Choroid plexus epithelial cell (primary cell): Measurements from ENCODE around the gene NEDD4L.

Experiments used
- DNase-seq: peaks from one replicate; pipeline ENCODE4 v3.0.0-alpha.2; 2010; ENCODE audit warnings: low read depth
- H3K4me3 ChIP-seq: 2 replicates; pipeline ENCODE4 v1.5.1; 2011; ENCODE audit warnings: low read depth, mild to moderate bottlenecking, control low read depth, low read length, moderate library complexity
- TF ChIP-seq, protein P1 (sequence below): conservative IDR thresholded peaks from 2 replicates; pipeline ENCODE4 v1.5.1; 2011; ENCODE audit warnings: low read depth, mild to moderate bottlenecking, control low read depth, inconsistent platforms, low read length, moderate library complexity

Gene NEDD4L

DNA sequence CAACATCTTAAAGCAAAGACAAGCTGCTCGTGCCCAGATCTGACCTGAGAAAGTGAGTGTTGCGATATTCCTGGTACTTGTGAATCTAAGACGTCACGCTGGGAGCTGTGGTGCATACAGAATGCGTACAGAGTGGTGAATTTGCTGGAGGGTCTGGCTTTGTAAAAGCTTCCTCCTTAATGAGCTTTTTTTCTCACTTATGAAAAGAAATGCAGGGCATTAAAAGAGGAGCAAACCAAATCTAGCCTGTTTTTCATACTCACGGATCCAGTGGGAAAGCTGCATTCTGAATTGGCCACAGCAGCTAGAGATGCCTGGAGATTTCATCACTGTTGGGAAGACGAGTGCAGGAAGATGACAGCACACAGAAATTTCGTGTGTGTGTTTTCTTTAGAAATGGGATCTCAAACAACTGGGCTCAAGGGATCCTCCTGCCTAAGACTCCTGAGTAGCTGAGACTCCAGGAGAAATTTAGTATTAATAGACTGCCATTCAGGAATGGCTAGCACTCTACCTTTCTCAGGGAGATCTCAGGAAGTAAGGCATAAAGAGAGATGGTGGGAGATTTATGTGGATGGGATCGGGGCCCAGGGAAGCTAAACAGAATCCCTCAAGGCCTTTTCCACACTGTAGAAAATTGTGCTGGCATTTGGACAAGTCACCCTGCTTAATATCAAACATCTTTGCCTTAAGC is 403.5 kb downstream of the NEDD4L start:
- TF ChIP-seq, protein P1, sequence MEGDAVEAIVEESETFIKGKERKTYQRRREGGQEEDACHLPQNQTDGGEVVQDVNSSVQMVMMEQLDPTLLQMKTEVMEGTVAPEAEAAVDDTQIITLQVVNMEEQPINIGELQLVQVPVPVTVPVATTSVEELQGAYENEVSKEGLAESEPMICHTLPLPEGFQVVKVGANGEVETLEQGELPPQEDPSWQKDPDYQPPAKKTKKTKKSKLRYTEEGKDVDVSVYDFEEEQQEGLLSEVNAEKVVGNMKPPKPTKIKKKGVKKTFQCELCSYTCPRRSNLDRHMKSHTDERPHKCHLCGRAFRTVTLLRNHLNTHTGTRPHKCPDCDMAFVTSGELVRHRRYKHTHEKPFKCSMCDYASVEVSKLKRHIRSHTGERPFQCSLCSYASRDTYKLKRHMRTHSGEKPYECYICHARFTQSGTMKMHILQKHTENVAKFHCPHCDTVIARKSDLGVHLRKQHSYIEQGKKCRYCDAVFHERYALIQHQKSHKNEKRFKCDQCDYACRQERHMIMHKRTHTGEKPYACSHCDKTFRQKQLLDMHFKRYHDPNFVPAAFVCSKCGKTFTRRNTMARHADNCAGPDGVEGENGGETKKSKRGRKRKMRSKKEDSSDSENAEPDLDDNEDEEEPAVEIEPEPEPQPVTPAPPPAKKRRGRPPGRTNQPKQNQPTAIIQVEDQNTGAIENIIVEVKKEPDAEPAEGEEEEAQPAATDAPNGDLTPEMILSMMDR: no peak
- DNase-seq: peak; percentile 27
- no peak overlapping the region for H3K4me3 ChIP-seq

DNA sequence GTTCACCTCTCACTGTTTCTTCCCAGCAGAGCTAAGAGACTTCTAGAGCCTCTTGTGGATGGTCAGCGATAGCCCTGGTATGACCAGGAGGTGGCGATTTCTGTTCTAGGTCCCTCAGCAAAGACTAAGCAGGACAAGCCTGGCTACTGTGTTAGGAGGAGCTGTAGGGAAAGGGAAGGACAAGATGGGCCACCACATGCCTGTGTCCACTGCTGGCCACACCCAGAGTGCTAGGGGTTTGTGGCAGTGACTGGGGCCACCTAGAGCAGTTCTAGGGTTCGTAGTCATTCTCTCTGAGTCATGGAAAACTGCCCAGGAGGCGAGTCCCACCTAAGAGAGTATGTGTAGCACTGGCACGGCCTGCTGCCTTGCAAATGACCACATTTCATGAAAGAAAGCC is 405.4 kb downstream of the NEDD4L start:
- H3K4me3 ChIP-seq: no peak overlapping the region
- no peak for DNase-seq
- TF ChIP-seq, protein P1: peak; percentile 20
